ENCODE results near the gene DIS3L2.

DIS3L2 gene

GRCh38 chr2:232126301-232127099 is 165.0 kb downstream of the DIS3L2 start:
- Histone ChIP-seq H3K36me3 (ENCODE audit: insufficient read depth, low read length) (peaks cover 1% of the 10 kb centered on the region; the same call in 1 of the 2 replicates), H3K4me2 (ENCODE audit: low read depth, low read length, poor library complexity, severe bottlenecking) (no peak overlapping the region), H3K9me3 (ENCODE audit: insufficient read depth, low read depth, low read length) (no peaks in the 10 kb centered on the region), H2AFZ (ENCODE audit: low read length) (no peak overlapping the region), H3K9me2 (replicated peaks; ENCODE audit: low read depth, low read length) (no peaks in the 10 kb centered on the region), H3K9ac (ENCODE audit: low read depth, low read length, poor library complexity, severe bottlenecking) (no peak overlapping the region), H3K79me2 (ENCODE audit: insufficient read depth, low read length) (no peaks in the 10 kb centered on the region), H3K4me1 (ENCODE audit: insufficient read depth, low read length, poor library complexity, severe bottlenecking) (peaks cover 26% of the 10 kb centered on the region), H4K20me1 (ENCODE audit: insufficient read depth, low read length, poor library complexity, severe bottlenecking) (no peaks in the 10 kb centered on the region), H3K27me3 (ENCODE audit: insufficient read depth, low read length, poor library complexity, severe bottlenecking) (no peaks in the 10 kb centered on the region), H3K4me3 (ENCODE audit: low read length, poor library complexity, severe bottlenecking) (no peak overlapping the region), H3F3A (ENCODE audit: low read depth) (no peaks in the 10 kb centered on the region)
- TF ChIP-seq EZH2phosphoT487 (IDR thresholded peaks at IDR 0.05; ENCODE audit: borderline replicate concordance) (no peak), CTCF (conservative IDR thresholded peaks at IDR 0.05; ENCODE audit: low read length) (no peak)

GRCh38 chr2:232129483-232129882 is 168.0 kb downstream of the DIS3L2 start:
- Histone ChIP-seq H4K20me1 (ENCODE audit: insufficient read depth, low read length, poor library complexity, severe bottlenecking) (no peaks in the 10 kb centered on the region), H3K9me3 (ENCODE audit: insufficient read depth, low read depth, low read length) (no peaks in the 10 kb centered on the region), H3K36me3 (ENCODE audit: insufficient read depth, low read length) (peaks cover 18% of the 10 kb centered on the region; the same call in 1 of the 2 replicates), H2AFZ (ENCODE audit: low read length) (peak overlapping the region; percentile 45; the same call in 1 of the 2 replicates), H3K9ac (ENCODE audit: low read depth, low read length, poor library complexity, severe bottlenecking) (peak overlapping the region; percentile 56), H3K4me1 (ENCODE audit: insufficient read depth, low read length, poor library complexity, severe bottlenecking) (peaks cover 20% of the 10 kb centered on the region), H3F3A (ENCODE audit: low read depth) (no peaks in the 10 kb centered on the region), H3K4me2 (ENCODE audit: low read depth, low read length, poor library complexity, severe bottlenecking) (peak overlapping the region; percentile 67), H3K4me3 (ENCODE audit: low read length, poor library complexity, severe bottlenecking) (peak overlapping the region; percentile 48), H3K27me3 (ENCODE audit: insufficient read depth, low read length, poor library complexity, severe bottlenecking) (no peaks in the 10 kb centered on the region), H3K79me2 (ENCODE audit: insufficient read depth, low read length) (no peaks in the 10 kb centered on the region), H3K9me2 (replicated peaks; ENCODE audit: low read depth, low read length) (no peaks in the 10 kb centered on the region)
- TF ChIP-seq EZH2phosphoT487 (IDR thresholded peaks at IDR 0.05; ENCODE audit: borderline replicate concordance) (no peak), CTCF (conservative IDR thresholded peaks at IDR 0.05; ENCODE audit: low read length) (no peak)

GRCh38 chr2:232132181-232132580 is 170.7 kb downstream of the DIS3L2 start:
- H3F3A ChIP-seq (ENCODE audit: low read depth) = no peaks in the 10 kb centered on the region
- no peak overlapping the region for H3K9ac ChIP-seq (ENCODE audit: low read depth, low read length, poor library complexity, severe bottlenecking)
- no peak overlapping the region for H2AFZ ChIP-seq (ENCODE audit: low read length)
- H3K27me3 ChIP-seq (ENCODE audit: insufficient read depth, low read length, poor library complexity, severe bottlenecking) = no peaks in the 10 kb centered on the region
- H3K79me2 ChIP-seq (ENCODE audit: insufficient read depth, low read length) = no peaks in the 10 kb centered on the region
- peaks cover 20% of the 10 kb centered on the region for H3K4me1 ChIP-seq (ENCODE audit: insufficient read depth, low read length, poor library complexity, severe bottlenecking)
- no peaks in the 10 kb centered on the region for H3K9me3 ChIP-seq (ENCODE audit: insufficient read depth, low read depth, low read length)
- TF ChIP-seq CTCF (conservative IDR thresholded peaks at IDR 0.05; ENCODE audit: low read length) = no peak
- no peak for TF ChIP-seq EZH2phosphoT487 (IDR thresholded peaks at IDR 0.05; ENCODE audit: borderline replicate concordance)
- H3K9me2 ChIP-seq (replicated peaks; ENCODE audit: low read depth, low read length) = no peaks in the 10 kb centered on the region
- no peak overlapping the region for H3K4me3 ChIP-seq (ENCODE audit: low read length, poor library complexity, severe bottlenecking)
- H4K20me1 ChIP-seq (ENCODE audit: insufficient read depth, low read length, poor library complexity, severe bottlenecking) = no peaks in the 10 kb centered on the region
- no peak overlapping the region for H3K4me2 ChIP-seq (ENCODE audit: low read depth, low read length, poor library complexity, severe bottlenecking)
- peaks cover 18% of the 10 kb centered on the region; the same call in 1 of the 2 replicates for H3K36me3 ChIP-seq (ENCODE audit: insufficient read depth, low read length)
